HG02981 (cell line): ENCODE results near the gene C2orf15.
A peak's percentile ranks its signal among the peaks of the same experiment; 100 is the strongest.
"Not testable (repeated sequence)": the region's sequence is repeated elsewhere in the genome, so short reads cannot be mapped to it uniquely, and the experiment has no call there.

ENCODE experiments used
- ATAC-seq: cut with Tn5 transposase; IDR thresholded peaks from one replicate; pipeline ENCODE4 v1.9.1; 2021; ENCODE audit warnings: mild to moderate bottlenecking, moderate library complexity; ENCODE audit not compliant: unreplicated experiment

Gene C2orf15, protein sequence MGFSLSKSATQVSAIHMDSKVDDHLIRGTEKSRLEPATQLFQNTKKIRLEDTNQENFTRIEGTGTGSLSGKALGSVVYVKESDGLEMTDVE

DNA sequence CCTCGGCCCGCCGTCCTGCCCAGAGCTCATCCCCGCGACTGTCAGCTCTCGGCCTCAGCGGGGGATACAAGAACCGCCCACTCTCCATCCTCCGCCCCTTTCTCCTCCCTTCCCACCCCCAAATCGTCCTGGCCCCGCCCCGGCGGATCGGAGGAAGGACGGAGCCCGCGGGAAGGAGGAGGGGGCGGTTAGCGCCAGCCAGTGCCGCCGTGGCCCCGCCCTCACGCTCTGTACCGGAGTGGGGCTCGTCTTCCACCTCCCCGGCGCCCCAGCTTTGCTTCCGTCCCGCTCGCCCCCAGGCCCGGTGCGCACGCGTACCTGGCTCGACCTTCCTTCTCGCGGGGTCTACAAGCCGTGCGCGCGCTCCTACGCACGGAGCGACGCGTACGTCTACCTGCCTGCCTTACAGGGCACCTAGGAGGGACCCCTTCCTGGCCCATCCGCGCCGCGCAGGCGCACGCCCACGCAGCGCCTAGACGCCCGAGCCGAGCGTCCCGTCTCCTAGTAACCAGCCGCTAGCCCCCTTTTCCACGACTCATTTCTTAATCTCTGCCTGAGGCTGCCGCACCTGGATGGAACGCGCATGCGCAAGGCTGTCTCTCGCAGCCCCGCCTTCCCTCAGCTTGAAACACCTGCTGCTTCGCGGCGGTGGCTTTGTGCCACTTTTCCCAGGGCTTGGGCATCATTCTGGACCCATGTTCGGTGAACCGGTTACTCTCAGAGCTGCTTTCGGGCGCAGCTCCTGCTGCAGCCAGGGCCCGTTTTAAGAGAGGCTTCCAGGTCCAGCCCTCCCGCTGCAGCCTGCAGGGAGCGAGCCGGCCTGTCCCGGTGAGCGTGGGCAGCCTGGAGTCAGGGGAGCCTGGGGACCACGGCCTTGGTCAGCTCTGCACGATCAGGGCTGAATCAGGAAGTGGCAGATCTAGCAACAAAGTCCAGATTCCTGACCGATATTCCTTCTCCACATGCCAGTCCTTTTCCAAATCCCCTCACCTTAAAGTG lies at the start of gene C2orf15:
TSS of gene C2orf15 (plus strand) at position 598 of the 999 bp plus-strand sequence. CDS start 8,852 bp downstream, outside the sequence.
- ATAC-seq, result peak; percentile 83

DNA sequence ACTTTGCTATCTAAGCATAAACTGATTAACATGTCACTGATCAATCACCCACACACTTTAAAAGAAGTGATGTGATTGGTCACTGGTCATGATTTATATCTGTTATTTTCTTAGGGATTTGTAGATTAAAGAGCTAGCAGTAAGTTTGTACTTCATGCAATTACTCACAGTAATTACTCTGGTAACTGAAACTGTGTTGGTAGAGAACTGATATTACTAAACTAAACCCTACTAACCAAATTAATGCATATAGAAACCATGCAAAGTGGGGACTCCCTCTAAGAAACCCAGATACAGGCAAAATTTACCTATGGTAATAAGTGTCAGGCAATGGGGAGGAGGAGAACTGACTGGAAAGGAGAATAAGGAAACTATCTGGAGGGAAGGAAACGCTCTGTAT lies 44.8 kb upstream of the C2orf15 start:
- ATAC-seq, result no peak

DNA sequence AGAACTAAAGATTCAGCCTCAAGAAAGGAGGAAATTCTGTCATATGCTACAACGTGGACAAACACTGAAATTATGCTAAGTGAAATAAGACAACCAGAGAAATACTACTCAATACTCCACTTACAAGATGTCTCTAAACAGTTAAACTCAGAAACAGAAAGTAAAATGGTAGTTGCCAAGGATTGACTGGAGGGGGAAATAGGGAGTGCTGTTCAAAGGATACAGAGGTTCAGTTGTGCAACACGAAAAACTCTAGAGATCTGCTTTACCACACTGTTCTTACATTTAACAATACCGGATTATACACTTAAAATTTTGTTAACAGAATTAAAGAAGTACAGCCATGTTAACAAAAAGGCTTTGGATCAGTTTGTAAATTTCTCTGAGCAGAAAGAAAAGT lies 39.8 kb upstream of the C2orf15 start:
- ATAC-seq, result no peak

DNA sequence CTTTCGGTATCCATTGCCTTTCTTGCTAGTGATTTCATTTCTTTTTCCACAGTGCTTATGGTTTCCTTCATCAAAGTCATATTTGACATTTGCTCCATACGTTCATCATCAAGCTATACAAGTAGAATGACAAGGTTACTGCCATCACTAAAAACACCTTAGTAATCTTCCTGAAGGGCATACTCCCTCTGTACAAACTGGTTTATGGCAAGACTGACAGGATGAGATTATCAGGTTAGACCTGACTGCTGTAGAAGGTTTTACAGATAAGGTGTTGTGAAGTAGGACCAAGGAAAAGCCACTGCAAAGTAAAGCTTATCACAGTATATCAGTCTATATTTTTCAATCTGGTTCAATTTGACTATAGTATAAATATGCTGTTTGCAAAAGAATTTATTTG lies 37.5 kb upstream of the C2orf15 start:
- ATAC-seq, result no peak

DNA sequence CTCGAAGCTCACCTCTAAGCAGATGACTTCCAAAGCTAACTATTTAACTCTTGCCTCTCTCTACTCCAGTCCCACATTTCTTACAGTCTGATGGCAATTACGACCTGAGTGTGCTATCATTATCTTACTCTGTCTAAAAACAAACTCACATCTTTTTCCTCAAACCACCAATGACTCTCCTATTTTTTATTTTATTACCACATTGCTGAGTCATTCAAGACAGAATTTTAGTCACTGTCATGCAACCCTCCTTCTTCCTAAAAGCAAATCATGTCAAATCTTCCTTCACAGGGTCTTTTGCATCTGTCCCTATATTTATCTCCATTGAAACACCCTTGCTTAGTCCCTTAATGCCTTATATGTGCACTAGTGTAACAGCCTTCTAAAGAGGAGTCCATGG lies 34.6 kb upstream of the C2orf15 start:
- no peak for ATAC-seq

DNA sequence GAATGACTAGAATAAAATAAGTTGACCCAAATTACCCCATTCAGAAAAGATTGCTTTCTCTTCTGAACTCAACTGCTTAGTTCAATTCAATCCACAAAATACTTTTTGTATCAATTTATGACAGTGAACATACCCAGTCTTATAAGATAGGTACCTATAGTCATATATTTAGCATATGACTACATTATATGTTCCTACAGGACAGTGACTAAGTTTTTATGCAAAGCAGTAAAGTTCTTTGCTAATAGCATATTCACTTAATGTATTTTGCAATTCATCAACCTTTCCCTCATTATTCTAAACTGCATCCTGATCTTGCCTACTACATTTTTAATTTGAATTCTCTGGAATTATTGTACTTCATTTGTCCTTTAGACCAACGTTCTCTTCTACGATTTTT lies 30.3 kb upstream of the C2orf15 start:
- ATAC-seq, result no peak

DNA sequence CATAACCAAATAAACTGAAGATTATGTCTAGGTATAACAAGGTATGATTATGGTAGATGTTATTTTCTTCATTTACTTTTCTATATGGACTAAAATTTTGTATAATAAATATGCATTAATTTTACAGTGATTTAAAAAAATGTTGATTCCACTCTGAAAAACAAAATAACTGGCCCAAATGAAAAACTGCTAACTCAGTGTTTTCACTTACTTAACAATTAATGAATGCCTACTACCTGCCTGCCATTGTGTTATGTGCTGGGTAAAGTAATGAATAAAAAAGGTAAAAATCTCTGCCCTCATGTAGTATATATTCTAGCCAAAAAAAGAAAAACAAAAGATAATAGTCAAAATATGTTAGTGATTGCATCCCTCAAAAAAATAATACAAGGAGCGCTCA lies 29.6 kb upstream of the C2orf15 start:
- ATAC-seq, result no peak

DNA sequence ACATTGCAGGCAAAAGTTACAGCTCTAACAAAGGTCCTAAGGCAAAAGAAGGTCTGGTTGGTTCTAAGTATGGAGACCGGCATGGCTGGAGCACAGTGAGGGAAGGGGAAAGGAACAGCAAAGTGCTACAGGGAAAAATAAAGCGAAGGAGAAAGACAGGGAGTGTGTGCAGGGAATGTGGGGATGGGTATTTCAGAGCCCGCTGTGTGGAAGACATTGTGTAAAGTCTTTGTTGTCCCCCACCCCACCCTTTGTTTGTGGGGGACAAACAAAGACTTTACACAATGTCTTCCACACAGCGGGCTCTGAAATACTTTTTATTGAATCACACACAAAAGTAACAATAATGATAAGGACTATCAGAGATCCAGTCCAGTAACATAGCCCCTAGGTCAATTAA lies 28.9 kb upstream of the C2orf15 start:
- ATAC-seq, result no peak

DNA sequence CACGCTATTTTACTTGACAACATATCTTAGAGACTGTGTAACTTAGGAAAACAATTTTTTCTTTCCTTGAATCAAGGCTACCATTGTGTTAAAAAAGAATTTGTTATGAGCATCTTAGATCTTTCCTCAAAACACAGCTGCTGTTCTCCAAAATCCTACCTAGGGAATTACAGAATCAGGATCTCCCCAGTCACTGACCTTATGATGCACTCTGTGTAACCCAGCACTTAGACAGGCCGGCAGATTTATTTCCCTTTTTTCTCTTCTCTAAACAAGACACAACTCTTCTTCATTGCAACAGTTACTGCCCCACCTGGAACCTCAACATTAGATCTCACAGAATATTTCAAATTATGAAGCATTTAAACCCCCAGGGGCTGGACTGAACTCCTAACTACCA lies 13.5 kb upstream of the C2orf15 start:
- no peak for ATAC-seq

DNA sequence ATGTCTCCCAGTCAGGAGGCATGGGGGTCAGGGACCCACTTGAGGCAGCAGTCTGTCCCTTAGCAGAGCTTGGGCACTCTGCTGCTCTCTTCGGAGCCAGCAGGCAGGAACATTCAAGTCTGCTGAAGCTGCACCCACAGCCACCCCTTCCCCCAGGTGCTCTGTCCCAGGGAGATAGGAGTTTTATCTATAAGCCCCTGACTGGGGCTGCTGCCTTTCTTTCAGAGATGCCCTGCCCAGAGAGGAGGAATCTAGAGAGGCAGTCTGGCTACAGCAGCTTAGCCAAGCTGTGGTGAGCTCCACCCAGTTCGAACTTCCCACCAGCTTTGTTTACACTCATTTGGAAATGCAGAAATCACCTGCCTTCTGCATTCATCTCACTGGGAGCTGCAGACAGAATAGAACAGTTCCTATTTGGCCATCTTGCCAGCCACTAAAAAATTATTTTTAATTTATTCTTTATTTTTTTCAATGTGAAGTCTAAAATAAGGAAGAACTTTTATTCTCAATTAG lies 6.4 kb upstream of the C2orf15 start:
- ATAC-seq, result not testable (repeated sequence)

DNA sequence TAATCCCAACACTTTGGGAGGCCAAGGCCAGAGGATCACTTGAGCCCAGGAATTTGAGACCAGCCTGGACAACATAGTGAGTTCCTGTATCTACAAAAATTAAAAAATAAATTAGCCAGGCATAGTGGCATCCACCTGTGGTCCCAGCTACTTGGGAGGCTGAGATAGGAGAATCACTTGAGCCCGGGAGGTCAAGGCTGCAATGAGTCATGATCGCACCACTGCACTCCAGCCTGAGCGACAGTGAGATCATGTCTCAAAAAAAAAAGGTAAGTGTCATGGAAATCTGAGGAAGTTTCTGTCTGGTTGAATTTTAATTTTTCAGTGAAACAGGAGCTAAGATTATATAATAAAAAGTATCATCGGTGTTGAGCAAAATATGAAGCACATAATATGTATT lies 2.5 kb upstream of the C2orf15 start:
- ATAC-seq, result no peak

DNA sequence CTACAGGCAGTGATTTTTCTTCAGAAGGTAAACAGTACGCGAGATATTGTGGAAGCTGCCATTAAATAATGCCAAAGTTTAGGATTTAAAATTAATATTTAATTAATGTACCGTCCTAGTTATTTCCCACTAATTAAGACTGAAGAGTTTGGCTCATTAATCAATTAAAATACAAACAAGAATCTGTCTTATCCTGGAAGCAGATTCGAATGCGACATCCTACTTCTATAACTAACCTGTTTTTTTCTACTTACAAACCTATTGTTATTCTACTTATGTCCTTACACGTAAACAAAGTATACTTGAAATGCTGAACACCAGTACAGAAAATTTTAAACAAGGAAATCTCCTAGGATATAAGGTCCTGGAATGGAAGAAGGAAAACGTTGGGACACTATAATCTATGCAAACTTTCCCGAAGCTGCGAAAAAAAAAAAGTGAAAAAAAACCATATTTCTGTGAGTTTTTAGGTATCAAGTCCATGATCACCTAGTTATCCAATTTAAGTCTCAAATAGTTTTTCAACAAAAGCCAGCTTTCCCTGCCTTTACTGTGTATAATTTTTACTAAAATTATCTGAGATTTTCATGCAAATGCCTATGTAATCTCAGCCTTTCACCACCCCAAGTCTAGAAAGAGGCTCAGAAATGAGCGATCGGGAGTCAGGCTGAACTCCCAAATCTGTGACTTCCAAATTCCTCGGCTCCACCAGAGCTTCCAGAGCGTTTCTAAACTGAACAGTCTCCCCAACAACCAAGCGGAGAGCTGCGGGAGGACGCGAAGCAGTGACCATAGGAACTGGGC lies 1.2 kb upstream of the C2orf15 start:
- ATAC-seq, result no peak

DNA sequence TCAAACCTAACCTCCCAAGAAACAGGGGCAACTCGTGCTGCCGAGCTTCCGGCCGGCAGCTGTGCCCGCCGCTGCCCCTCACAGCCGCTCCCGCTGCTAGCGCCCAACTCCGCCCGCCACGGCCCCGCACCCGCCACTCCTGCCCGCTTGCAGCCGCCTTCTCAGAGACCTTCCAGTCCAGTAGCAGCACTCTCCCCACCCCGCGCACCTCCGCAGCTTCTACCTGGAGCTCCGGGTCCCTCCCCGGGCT lies 722 bp upstream of the C2orf15 start:
- peak; percentile 18 for ATAC-seq

DNA sequence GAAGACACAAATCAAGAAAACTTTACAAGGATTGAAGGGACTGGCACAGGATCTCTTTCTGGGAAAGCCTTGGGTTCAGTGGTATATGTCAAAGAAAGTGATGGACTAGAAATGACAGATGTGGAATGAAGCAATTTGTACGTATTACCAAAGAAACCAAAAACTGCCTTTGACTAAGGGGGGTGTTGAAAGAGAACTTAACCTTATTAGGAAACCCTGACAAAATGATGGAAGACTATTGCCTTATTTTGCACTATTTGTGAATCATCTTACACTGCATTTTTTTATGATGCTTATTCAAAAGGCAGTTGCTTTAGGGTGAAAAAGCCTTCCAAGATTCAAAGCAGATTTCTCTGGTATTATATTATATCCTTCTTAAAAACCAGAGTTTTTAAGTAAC lies 9.2 kb downstream of the C2orf15 start:
- no peak for ATAC-seq

DNA sequence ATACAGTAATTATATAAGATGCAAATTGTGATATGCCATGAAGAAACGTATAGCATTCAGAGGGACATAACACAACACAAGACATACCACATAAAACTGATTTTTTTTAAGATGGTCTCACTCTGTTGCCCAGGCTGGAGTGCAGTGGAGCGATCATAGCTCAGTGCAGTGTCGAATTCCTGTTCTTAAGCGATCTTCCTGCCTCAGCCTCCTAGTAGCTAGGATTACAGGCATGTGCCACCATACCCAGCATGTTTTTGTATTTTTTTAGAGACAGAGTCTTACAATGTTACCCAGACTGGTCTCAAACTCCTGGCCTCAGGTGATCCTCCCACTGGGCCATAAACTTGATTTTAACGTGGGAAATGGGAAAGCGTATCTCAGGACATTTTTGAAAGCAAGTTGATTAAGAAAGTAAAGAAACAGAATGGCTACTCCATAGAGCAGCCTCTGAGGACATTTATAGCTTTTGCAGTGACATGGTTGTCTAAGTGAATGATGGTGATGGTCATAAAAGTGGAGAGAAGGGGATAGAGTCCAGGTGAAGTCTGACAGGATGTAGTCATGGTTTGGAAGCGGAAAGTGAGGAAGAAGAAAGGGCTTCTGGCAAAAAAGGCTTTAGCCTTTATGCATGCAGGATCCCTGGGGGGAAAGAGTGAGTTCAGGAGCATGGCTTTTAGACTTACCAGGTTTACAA lies 10.8 kb downstream of the C2orf15 start:
- ATAC-seq, result no peak

DNA sequence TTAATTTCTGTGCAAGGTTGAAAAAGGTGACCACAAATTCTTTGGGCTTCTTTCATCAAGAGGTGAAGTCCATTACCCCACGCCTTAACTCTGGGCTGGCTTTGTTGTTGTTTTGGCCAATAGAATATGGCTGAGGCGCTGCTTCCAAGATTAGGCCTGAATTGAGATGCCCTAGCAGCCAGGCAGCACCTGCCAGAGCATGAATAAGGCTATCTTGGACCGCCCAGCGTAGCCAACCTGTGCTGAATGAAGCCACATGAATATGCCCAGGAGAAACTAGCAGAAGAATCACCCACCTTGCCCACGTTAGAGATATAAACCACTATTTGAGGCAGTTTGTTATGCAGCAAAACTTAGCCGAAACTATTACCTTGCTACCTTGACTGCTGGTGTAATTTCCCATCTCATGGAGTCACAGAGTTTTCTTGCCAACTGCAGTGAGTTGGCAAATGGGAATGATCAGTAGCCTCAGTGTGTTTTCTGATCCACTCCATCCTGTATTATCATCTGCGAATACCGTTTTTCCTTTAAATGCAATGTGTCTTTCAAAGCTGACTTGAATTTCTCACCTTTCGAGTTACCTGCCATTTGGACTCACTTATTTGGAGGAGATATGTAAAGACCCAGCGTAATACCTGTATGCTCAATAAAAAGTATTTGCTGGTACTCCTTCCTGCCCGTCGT lies 12.6 kb downstream of the C2orf15 start:
- ATAC-seq, result no peak

DNA sequence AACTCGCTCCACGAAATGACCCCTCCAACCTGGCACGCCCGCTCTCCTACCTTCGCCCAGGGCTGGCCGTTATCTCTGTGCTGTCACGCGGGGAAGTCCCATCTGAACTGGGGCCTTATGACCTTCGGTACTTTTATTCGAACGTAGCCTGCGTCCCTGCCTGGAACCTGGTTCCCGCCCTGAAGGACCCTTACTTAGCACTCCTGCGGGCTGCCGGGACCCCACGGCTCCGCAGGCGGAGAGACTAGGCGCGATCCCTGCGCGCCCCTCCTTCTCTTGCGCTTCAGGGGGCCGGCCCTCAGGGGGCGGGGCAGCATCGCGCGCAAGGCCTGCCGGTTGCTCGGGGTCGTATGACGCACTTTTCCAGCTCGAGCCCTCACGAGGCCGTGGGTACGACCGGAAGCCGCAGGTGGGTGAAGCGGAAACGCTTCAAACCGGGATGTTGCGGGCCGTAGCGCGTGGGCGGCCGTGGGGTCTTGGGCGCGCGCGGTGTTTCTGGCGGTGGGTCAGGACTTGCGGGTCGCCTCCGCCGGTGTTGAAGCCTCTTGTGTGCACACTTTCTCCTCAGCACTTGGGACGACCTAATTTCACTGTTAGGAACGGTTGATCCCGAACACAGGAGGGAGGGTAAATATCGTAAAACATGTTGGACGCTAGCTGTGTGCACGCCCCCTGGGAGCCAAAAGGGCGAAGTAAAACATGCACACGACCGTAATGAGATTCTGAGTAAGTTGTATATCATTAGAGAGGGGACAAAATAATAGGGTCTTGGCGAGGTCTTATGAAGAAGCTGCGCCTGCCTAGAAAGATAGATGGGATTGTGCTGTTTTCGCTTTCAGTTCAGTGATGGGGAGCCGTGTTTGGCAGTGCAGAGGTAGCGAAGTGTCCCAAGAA lies 13.4 kb downstream of the C2orf15 start, which contains the start of the genes LIPT1 and TSGA10:
TSS of gene LIPT1 (plus strand) at position 325 of the 894 bp plus-strand sequence. CDS start 6,991 bp downstream, outside the sequence.
TSS of gene TSGA10 (minus strand) at position 300 of the 894 bp plus-strand sequence. CDS start 45,503 bp downstream, outside the sequence.
- peak; percentile 94 for ATAC-seq

DNA sequence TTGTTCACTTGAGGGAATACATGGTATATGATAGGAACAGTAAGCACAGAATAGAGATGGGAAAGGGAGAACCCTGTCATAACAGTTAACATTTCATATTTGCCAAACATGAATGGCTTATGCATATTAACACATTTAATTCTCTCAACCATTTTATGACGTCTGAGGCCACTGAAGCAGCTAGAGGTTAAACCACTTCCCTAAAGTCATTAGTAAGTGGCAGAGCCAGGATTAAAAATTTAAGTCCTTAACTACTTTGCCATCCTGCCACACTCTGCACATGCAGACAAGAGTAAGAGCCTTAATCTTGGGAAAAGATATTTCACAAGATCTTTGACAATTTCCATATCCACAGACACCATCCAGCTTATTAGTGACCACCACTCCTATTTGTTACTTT lies 15.4 kb downstream of the C2orf15 start:
- no peak for ATAC-seq

DNA sequence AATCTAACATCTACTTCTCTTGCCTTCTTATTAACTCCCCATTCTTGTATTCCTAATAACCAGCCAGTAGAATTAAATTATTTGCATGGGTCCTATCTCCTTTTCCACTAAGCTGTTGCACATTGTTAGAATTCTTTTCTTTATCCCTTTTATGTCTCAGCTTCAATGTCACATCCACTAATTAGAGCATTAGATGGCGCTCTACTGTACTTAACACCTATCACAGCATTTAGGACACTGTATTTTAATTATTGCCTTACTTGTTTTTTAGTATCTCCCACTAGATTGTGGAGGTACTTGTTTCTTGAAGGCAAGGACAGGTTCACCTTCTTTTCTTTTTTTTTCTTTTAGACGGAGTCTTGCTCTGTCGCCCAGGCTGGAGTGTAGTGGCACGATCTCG lies 17.1 kb downstream of the C2orf15 start:
- no peak for ATAC-seq
